HepG2 (cell line): Measurements from ENCODE around the gene GPC3. TPM values are rescaled to one million over a fixed set of nuclear protein-coding genes. Genes with fewer than 3 reads are reported as not detected.

Experiments used
- ATAC-seq: fragments of 200-7000 bp; cut with Tn5 transposase; 3 replicates; pipeline ENCODE4 v1.9.1; 2020; ENCODE audit warnings: mild to moderate bottlenecking, moderate library complexity
- BruUV-seq: library from RNA; stranded (reverse); fragments of 400-500 nt; replicated peaks from 2 replicates; lab custom pipeline; 2021; lab: Mats Ljungman, UMichigan
- CTCF ChIA-PET: fragments of 300-600 bp; formaldehyde crosslinking; extraction: SDS; loops from one replicate; lab custom pipeline; 2021; ENCODE audit warnings: low total read pairs, inconsistent platforms, low intra/inter-chr PET ratio; lab: Yijun Ruan, JAX
- POLR2A ChIA-PET: fragments of 350-600 bp; sonication (Branson Sonifier 250); formaldehyde crosslinking; loops from one replicate; lab custom pipeline; 2020; ENCODE audit warnings: antibody characterized with exemption, inconsistent platforms; lab: Yijun Ruan, JAX
- DNase-seq: peaks from one replicate; pipeline ENCODE4 v3.0.0-alpha.2; 2015; ENCODE audit warnings: low spot score
- FAIRE-seq: peaks from 3 replicates; lab custom pipeline; 2011; peaks lifted over from hg19 to GRCh38; lab: Jason Lieb, UNC
- H2AFZ ChIP-seq: one replicate; pipeline ENCODE4 v1.6.1; 2011; ENCODE audit warnings: low read length, inconsistent platforms
- H3K27ac ChIP-seq: fragments of 300-600 bp; 3 replicates; pipeline ENCODE4 v1.8.0; 2011; ENCODE audit warnings: mixed run types, mild to moderate bottlenecking, mixed read lengths, low read length, inconsistent platforms; ENCODE audit not compliant: insufficient read depth; ENCODE audit errors: extremely low read length
- H3K27me3 ChIP-seq, 2 experiments: fragments of 200-600 bp in 1 of 2; 2 replicates in 1 of 2; 3 replicates in 1 of 2; pipeline versions ENCODE4 v1.6.0 to v1.8.0; 2011; ENCODE audit warnings: low read length in 2 of 2, mild to moderate bottlenecking in 2 of 2, moderate library complexity in 2 of 2, inconsistent platforms in 1 of 2; ENCODE audit not compliant: insufficient read depth in 2 of 2, control insufficient read depth in 1 of 2
- H3K36me3 ChIP-seq, 2 experiments: fragments of 200-600 bp in 1 of 2; replicated peaks in 1 of 2; 2 replicates in 1 of 2; 3 replicates in 1 of 2; pipeline versions ENCODE4 v1.5.1 to v1.8.0; 2011; ENCODE audit warnings: low read length in 2 of 2, inconsistent platforms in 1 of 2; ENCODE audit not compliant: insufficient read depth in 2 of 2, control insufficient read depth in 1 of 2
- H3K4me1 ChIP-seq: 2 replicates; pipeline ENCODE4 v1.5.1; 2012; ENCODE audit warnings: low read length, inconsistent platforms; ENCODE audit not compliant: insufficient read depth
- H3K4me2 ChIP-seq: 2 replicates; pipeline ENCODE4 v1.6.0; 2011; ENCODE audit warnings: low read depth, low read length, inconsistent platforms
- H3K4me3 ChIP-seq, 3 experiments: fragments of 200-600 bp in 1 of 3; sonication (generic), shearing (Covaris generic) in 1 of 3; replicated peaks in 1 of 3; 2 replicates each; pipeline ENCODE4 v1.5.1; 2011 to 2016; ENCODE audit warnings: low read length in 3 of 3, inconsistent platforms in 2 of 3, low read depth in 2 of 3, mild to moderate bottlenecking in 2 of 3, control low read depth in 1 of 3, mixed read lengths in 1 of 3; ENCODE audit not compliant: insufficient read depth in 1 of 3
- H3K79me2 ChIP-seq: one replicate; pipeline ENCODE4 v1.6.1; 2011; ENCODE audit warnings: low read length, inconsistent platforms; ENCODE audit not compliant: insufficient read depth
- H3K9ac ChIP-seq: 2 replicates; pipeline ENCODE4 v1.6.0; 2011; ENCODE audit warnings: mild to moderate bottlenecking, low read depth, low read length, inconsistent platforms; ENCODE audit not compliant: insufficient read depth
- H3K9me3 ChIP-seq: 2 replicates; pipeline ENCODE4 v1.5.1; 2012; ENCODE audit warnings: mild to moderate bottlenecking, low read length
- H4K20me1 ChIP-seq: 2 replicates; pipeline ENCODE4 v1.6.0; 2011; ENCODE audit warnings: inconsistent platforms, mild to moderate bottlenecking, low read length, moderate library complexity; ENCODE audit not compliant: insufficient read depth
- BCL6 ChIP-seq: IDR thresholded peaks from 2 replicates; pipeline ENCODE4 v1.6.1; 2016; ENCODE audit warnings: missing genetic modification reagents, missing compliant biosample characterization
- EZH2 ChIP-seq: conservative IDR thresholded peaks from 2 replicates; pipeline ENCODE4 v1.6.1; 2012; ENCODE audit warnings: mild to moderate bottlenecking, low read depth, low read length, moderate library complexity
- MED13 ChIP-seq: sonication (generic); formaldehyde crosslinking; IDR thresholded peaks from 2 replicates; pipeline ENCODE4 v1.5.0; 2020; ENCODE audit warnings: missing genetic modification reagents
- NR1H2 ChIP-seq: sonication (generic); formaldehyde crosslinking; IDR thresholded peaks from 2 replicates; pipeline ENCODE4 v1.8.1; 2022; ENCODE audit warnings: low read depth, missing genetic modification reagents, borderline replicate concordance
- NR2F1 ChIP-seq, 2 experiments: fragments of 450-650 bp in 1 of 2; formaldehyde crosslinking in 1 of 2; IDR thresholded peaks; 2 replicates each; pipeline versions ENCODE4 v1.5.0 to v1.6.1; 2016 to 2020; ENCODE audit warnings: mild to moderate bottlenecking in 1 of 2, missing compliant biosample characterization in 1 of 2, missing genetic modification reagents in 1 of 2, moderate library complexity in 1 of 2
- PHF5A ChIP-seq: IDR thresholded peaks from one replicate; pipeline ENCODE4 v1.6.1; 2018; ENCODE audit warnings: low read depth, missing genetic modification reagents; ENCODE audit not compliant: unreplicated experiment
- PLRG1 ChIP-seq: fragments of 450-650 bp; conservative IDR thresholded peaks from 2 replicates; pipeline ENCODE4 v1.6.1; 2016
- POLR2AphosphoS2 ChIP-seq: IDR thresholded peaks from 2 replicates; pipeline ENCODE4 v1.6.1; 2011; ENCODE audit warnings: low read depth, low read length, improper control_type of control experiment
- POLR2AphosphoS5 ChIP-seq: IDR thresholded peaks from 2 replicates; pipeline ENCODE4 v1.6.1; 2012; ENCODE audit warnings: low read depth, low read length
- SAFB2 ChIP-seq: sonication (generic); formaldehyde crosslinking; IDR thresholded peaks from 2 replicates; pipeline ENCODE4 v1.5.1; 2020; ENCODE audit warnings: missing genetic modification reagents, low read depth, mild to moderate bottlenecking, borderline replicate concordance
- SATB2 ChIP-seq: sonication (generic); formaldehyde crosslinking; IDR thresholded peaks from 2 replicates; pipeline ENCODE4 v1.5.0; 2020; ENCODE audit warnings: missing genetic modification reagents
- TSC22D2 ChIP-seq: sonication (generic); formaldehyde crosslinking; IDR thresholded peaks from 2 replicates; pipeline ENCODE4 v1.5.1; 2020; ENCODE audit warnings: missing genetic modification reagents, mild to moderate bottlenecking, borderline replicate concordance
- WIZ ChIP-seq: sonication (generic); formaldehyde crosslinking; IDR thresholded peaks from 2 replicates; pipeline ENCODE4 v1.5.1; 2020; ENCODE audit warnings: mild to moderate bottlenecking, missing genetic modification reagents
- ZNF138 ChIP-seq: sonication (generic); formaldehyde crosslinking; IDR thresholded peaks from 2 replicates; pipeline ENCODE4 v1.5.0; 2020; ENCODE audit warnings: mild to moderate bottlenecking, low read depth, missing genetic modification reagents
- ZNF3 ChIP-seq: IDR thresholded peaks from 2 replicates; pipeline ENCODE4 v1.7.0; 2017; ENCODE audit warnings: inconsistent platforms
- ZNF441 ChIP-seq: sonication (generic); formaldehyde crosslinking; IDR thresholded peaks from 2 replicates; pipeline ENCODE4 v1.7.0; 2021; ENCODE audit warnings: missing genetic modification reagents, borderline replicate concordance
- ZSCAN31 ChIP-seq: sonication (generic); formaldehyde crosslinking; IDR thresholded peaks from 2 replicates; pipeline ENCODE4 v1.5.0; 2020; ENCODE audit warnings: low read depth, mild to moderate bottlenecking, missing genetic modification reagents
- WGBS: methylation state at CpG from one replicate; pipeline ENCODE4 v1.1.6; 2017; ENCODE audit warnings: low lambda C conversion rate; 5-methylcytosine and 5-hydroxymethylcytosine counted together
- in situ Hi-C: cut with HindIII; loops from 2 replicates; pipeline ENCODE4 v1.10.0; 2017; ENCODE audit warnings: low pct_unique_long_range_greater_than_20kb; ENCODE audit not compliant: extremely low pct_ligation_motif_present
- intact Hi-C: fragments of 100-400 bp; cut with micrococcal nuclease; formaldehyde crosslinking; loops from one replicate; pipeline ENCODE4 v1.10.0; 2022; ENCODE audit not compliant: unreplicated experiment
- polyA plus RNA-seq, 8 experiments: library from polyadenylated mRNA; depleted of rRNA in 3 of 8; stranded (reverse) in 7 of 8; unstranded in 1 of 8; fragments of >200 nt; fragmentation: Illumina TruSeq in 4 of 8; extraction: Trizol in 4 of 8; gene quantifications; 2 replicates each; pipeline versions ENCODE4 v1.2.1 to v1.2.3, GENCODE V29; 2011 to 2016; ENCODE audit warnings: low read depth in 4 of 8, missing spikeins in 1 of 8, mixed read lengths in 1 of 8; ENCODE audit not compliant: insufficient read depth in 1 of 8
- total RNA-seq, 5 experiments: library from RNA; depleted of rRNA; stranded (reverse); fragments of >200 nt; fragmentation: Illumina TruSeq; extraction: Trizol; gene quantifications; 2 replicates each; pipeline ENCODE4 v1.2.3, GENCODE V29; 2016; ENCODE audit warnings: low read depth in 1 of 5
- TF ChIP-seq, protein P1 (sequence below): sonication (generic); formaldehyde crosslinking; IDR thresholded peaks from 2 replicates; pipeline ENCODE4 v1.5.0; 2020; ENCODE audit warnings: missing genetic modification reagents
- TF ChIP-seq, protein P2 (sequence below): sonication (generic); formaldehyde crosslinking; IDR thresholded peaks from 2 replicates; pipeline ENCODE4 v1.8.1; 2023; ENCODE audit warnings: mild to moderate bottlenecking, missing genetic modification reagents, borderline replicate concordance
- TF ChIP-seq, protein P3 (sequence below): sonication (generic); formaldehyde crosslinking; IDR thresholded peaks from 2 replicates; pipeline ENCODE4 v1.5.0; 2020; ENCODE audit warnings: missing genetic modification reagents
- TF ChIP-seq, protein P4 (sequence below): sonication (generic); formaldehyde crosslinking; IDR thresholded peaks from 2 replicates; pipeline ENCODE4 v1.5.0; 2020; ENCODE audit warnings: missing genetic modification reagents
- TF ChIP-seq, protein P5 (sequence below): sonication (generic); formaldehyde crosslinking; IDR thresholded peaks from 2 replicates; pipeline ENCODE4 v1.5.1; 2020; ENCODE audit warnings: mild to moderate bottlenecking, missing genetic modification reagents

The GPC3 gene
- total and polyA plus RNA-seq, 2 of the 13 experiments (the other 11 are each of a cell fraction or from before 2014, with no cell fraction given): 1,799 to 3,263 TPM

DNA sequence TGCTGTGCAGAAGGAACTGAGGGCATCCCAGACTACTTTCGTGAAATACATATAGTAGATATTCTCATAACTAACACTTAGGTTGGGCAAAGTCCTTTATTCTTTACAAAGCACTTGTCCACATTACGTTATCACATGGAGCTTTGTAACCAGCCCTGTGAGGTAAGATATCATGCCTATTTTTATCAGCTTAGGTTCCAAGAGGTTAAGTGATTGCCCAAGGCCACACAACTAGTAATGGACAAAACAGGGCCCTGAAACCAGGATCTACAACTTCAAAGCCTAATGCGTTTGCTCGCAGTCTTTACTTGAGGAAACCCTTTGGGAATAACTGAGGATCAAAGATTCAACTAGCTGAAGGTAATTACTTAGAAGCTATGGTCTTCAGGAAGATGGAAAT, 261.5 kb downstream of the GPC3 start:
- H4K20me1 ChIP-seq: peaks cover 83% of the 10 kb centered on the region
- POLR2A ChIA-PET: no interaction called here
- CTCF ChIA-PET: no interaction called here
- no TSS peak for BruUV-seq
- peak; percentile 33 for ATAC-seq
- intact Hi-C loops (no loop called here), in situ Hi-C loops (no loop called here)
- H2AFZ ChIP-seq: no peak overlapping the region
- H3K36me3 ChIP-seq: peaks cover 1 to 10% of the 10 kb centered on the region in 2 experiments; a peak in 2 of 5 replicates
- peaks cover 78% of the 10 kb centered on the region for H3K79me2 ChIP-seq
- peaks cover 74% of the 10 kb centered on the region for H3K4me1 ChIP-seq
- no peaks in the 10 kb centered on the region for H3K27me3 ChIP-seq
- H3K9me3 ChIP-seq: no peaks in the 10 kb centered on the region
- no peak overlapping the region for H3K4me2 ChIP-seq
- peak; percentile 68 for FAIRE-seq
- peak overlapping the region; percentile 46 for H3K27ac ChIP-seq
- H3K4me3 ChIP-seq: no peak overlapping the region
- 62% methylated on average over 4 of the region's 4 CpGs for WGBS
- no peak overlapping the region for H3K9ac ChIP-seq
- peak; percentile 65 for DNase-seq
- TF ChIP-seq BCL6 (no peak), TSC22D2 (CRISPR knock-in tag) (no peak), WIZ (no peak), NR2F1 (CRISPR knock-in tag; IDR thresholded peaks at IDR 0.05) (0 out of 4 replicates have a peak, but pooled peaks of 1 of the 2 experiments have one; percentile 26), PLRG1 (no peak), SAFB2 (no peak), PHF5A (CRISPR knock-in tag) (no peak), POLR2AphosphoS5 (peak; percentile 29; the same call in 1 of the 2 replicates), ZSCAN31 (CRISPR knock-in tag) (no peak), POLR2AphosphoS2 (no peak), ZNF441 (CRISPR knock-in tag) (no peak), ZNF3 (no peak), SATB2 (no peak), NR1H2 (CRISPR knock-in tag) (no peak), EZH2 (no peak), MED13 (CRISPR knock-in tag) (no peak), ZNF138 (no peak)
- TF ChIP-seq, protein P1, sequence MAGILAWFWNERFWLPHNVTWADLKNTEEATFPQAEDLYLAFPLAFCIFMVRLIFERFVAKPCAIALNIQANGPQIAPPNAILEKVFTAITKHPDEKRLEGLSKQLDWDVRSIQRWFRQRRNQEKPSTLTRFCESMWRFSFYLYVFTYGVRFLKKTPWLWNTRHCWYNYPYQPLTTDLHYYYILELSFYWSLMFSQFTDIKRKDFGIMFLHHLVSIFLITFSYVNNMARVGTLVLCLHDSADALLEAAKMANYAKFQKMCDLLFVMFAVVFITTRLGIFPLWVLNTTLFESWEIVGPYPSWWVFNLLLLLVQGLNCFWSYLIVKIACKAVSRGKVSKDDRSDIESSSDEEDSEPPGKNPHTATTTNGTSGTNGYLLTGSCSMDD (CRISPR knock-in tag): no peak
- TF ChIP-seq, protein P2, sequence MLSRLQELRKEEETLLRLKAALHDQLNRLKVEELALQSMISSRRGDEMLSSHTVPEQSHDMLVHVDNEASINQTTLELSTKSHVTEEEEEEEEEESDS (CRISPR knock-in tag): no peak
- TF ChIP-seq, protein P3, sequence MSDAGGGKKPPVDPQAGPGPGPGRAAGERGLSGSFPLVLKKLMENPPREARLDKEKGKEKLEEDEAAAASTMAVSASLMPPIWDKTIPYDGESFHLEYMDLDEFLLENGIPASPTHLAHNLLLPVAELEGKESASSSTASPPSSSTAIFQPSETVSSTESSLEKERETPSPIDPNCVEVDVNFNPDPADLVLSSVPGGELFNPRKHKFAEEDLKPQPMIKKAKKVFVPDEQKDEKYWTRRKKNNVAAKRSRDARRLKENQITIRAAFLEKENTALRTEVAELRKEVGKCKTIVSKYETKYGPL (CRISPR knock-in tag): no peak
- TF ChIP-seq, protein P4, sequence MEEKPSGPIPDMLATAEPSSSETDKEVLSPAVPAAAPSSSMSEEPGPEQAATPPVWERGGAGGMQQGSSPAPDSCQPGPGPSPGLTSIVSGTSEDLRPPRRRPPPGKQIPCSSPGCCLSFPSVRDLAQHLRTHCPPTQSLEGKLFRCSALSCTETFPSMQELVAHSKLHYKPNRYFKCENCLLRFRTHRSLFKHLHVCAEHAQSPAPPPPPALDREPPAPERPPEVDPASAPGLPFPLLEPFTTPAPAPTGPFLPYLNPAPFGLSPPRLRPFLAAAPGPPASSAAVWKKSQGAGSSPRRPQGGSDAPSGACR (CRISPR knock-in tag): no peak
- TF ChIP-seq, protein P5, sequence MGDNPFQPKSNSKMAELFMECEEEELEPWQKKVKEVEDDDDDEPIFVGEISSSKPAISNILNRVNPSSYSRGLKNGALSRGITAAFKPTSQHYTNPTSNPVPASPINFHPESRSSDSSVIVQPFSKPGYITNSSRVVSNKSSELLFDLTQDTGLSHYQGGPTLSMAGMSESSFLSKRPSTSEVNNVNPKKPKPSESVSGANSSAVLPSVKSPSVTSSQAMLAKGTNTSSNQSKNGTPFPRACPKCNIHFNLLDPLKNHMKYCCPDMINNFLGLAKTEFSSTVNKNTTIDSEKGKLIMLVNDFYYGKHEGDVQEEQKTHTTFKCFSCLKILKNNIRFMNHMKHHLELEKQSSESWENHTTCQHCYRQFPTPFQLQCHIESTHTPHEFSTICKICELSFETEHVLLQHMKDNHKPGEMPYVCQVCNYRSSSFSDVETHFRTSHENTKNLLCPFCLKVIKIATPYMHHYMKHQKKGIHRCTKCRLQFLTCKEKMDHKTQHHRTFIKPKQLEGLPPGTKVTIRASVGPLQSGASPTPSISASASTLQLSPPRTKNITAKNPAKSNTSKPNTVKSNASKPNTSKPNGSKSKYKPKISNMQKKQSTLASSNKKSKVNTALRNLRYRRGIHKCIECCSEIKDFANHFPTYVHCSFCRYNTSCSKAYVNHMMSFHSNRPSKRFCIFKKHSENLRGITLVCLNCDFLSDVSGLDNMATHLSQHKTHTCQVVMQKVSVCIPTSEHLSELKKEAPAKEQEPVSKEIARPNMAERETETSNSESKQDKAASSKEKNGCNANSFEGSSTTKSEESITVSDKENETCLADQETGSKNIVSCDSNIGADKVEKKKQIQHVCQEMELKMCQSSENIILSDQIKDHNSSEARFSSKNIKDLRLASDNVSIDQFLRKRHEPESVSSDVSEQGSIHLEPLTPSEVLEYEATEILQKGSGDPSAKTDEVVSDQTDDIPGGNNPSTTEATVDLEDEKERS (CRISPR knock-in tag): no peak
